Measurements from ENCODE around the gene RBPMS2. TPM values are rescaled to one million over a fixed set of nuclear protein-coding genes. Genes with fewer than 3 reads are reported as not detected.
A peak's percentile ranks its signal among the peaks of the same experiment; 100 is the strongest.

Gene RBPMS2
- polyA plus RNA-seq, 1 donor, result 7.7 TPM

GRCh38 chr15:64760056-64760455, 15.3 kb downstream of the RBPMS2 start:
- no peak for DNase-seq
- Histone ChIP-seq H3K9me3 (ENCODE audit: control insufficient read depth, low read depth, low read length) (no peaks in the 10 kb centered on the region), H3K27me3 (ENCODE audit: control insufficient read depth, insufficient read depth, low read length) (no peaks in the 10 kb centered on the region), H3K27ac (ENCODE audit: low read length) (no peak overlapping the region), H3K4me3 (ENCODE audit: low read length) (no peak overlapping the region), H3K36me3 (ENCODE audit: control insufficient read depth, insufficient read depth, low read length) (no peaks in the 10 kb centered on the region), H3K4me1 (ENCODE audit: control insufficient read depth, insufficient read depth, low read length) (no peaks in the 10 kb centered on the region)
- WGBS (ENCODE audit: insufficient coverage, low lambda C conversion rate), result 100% methylated on average over 1 of the region's 8 CpGs

- Histone ChIP-seq H3K4me3 (ENCODE audit: low read length) (no peak overlapping the region), H3K36me3 (ENCODE audit: control insufficient read depth, insufficient read depth, low read length) (no peaks in the 10 kb centered on the region), H3K27me3 (ENCODE audit: control insufficient read depth, insufficient read depth, low read length) (no peaks in the 10 kb centered on the region), H3K27ac (ENCODE audit: low read length) (no peak overlapping the region), H3K4me1 (ENCODE audit: control insufficient read depth, insufficient read depth, low read length) (no peaks in the 10 kb centered on the region), H3K9me3 (ENCODE audit: control insufficient read depth, low read depth, low read length) (no peaks in the 10 kb centered on the region)
- DNase-seq, result no peak
- WGBS (ENCODE audit: insufficient coverage, low lambda C conversion rate), result 100% methylated on average over 1 of the region's 10 CpGs
Measured at GRCh38 chr15:64755427-64755940, 19.9 kb downstream of the RBPMS2 start.

GRCh38 chr15:64754663-64755426, 20.5 kb downstream of the RBPMS2 start:
- H3K27me3 ChIP-seq (ENCODE audit: control insufficient read depth, insufficient read depth, low read length), result peaks cover 4% of the 10 kb centered on the region
- H3K4me1 ChIP-seq (ENCODE audit: control insufficient read depth, insufficient read depth, low read length), result no peaks in the 10 kb centered on the region
- no peak for DNase-seq
- no CpG with 5 or more reads among the region's 14 CpGs for WGBS (ENCODE audit: insufficient coverage, low lambda C conversion rate)
- no peak overlapping the region for H3K27ac ChIP-seq (ENCODE audit: low read length)
- no peaks in the 10 kb centered on the region for H3K36me3 ChIP-seq (ENCODE audit: control insufficient read depth, insufficient read depth, low read length)
- H3K4me3 ChIP-seq (ENCODE audit: low read length), result no peak overlapping the region
- no peaks in the 10 kb centered on the region for H3K9me3 ChIP-seq (ENCODE audit: control insufficient read depth, low read depth, low read length)

GRCh38 chr15:64753480-64754185, 21.8 kb downstream of the RBPMS2 start:
- Histone ChIP-seq H3K9me3 (ENCODE audit: control insufficient read depth, low read depth, low read length) (no peaks in the 10 kb centered on the region), H3K36me3 (ENCODE audit: control insufficient read depth, insufficient read depth, low read length) (no peaks in the 10 kb centered on the region), H3K4me3 (ENCODE audit: low read length) (no peak overlapping the region), H3K27ac (ENCODE audit: low read length) (no peak overlapping the region), H3K27me3 (ENCODE audit: control insufficient read depth, insufficient read depth, low read length) (peaks cover 4% of the 10 kb centered on the region), H3K4me1 (ENCODE audit: control insufficient read depth, insufficient read depth, low read length) (peaks cover 6% of the 10 kb centered on the region)
- no peak for DNase-seq
- WGBS (ENCODE audit: insufficient coverage, low lambda C conversion rate), result no CpG with 5 or more reads among the region's 16 CpGs

- DNase-seq, result no peak
- 92% methylated on average over 2 of the region's 13 CpGs for WGBS (ENCODE audit: insufficient coverage, low lambda C conversion rate)
- peaks cover 6% of the 10 kb centered on the region for H3K4me1 ChIP-seq (ENCODE audit: control insufficient read depth, insufficient read depth, low read length)
- no peak overlapping the region for H3K27ac ChIP-seq (ENCODE audit: low read length)
- H3K4me3 ChIP-seq (ENCODE audit: low read length), result no peak overlapping the region
- H3K36me3 ChIP-seq (ENCODE audit: control insufficient read depth, insufficient read depth, low read length), result peaks cover 3% of the 10 kb centered on the region
- peaks cover 7% of the 10 kb centered on the region for H3K27me3 ChIP-seq (ENCODE audit: control insufficient read depth, insufficient read depth, low read length)
- H3K9me3 ChIP-seq (ENCODE audit: control insufficient read depth, low read depth, low read length), result no peaks in the 10 kb centered on the region
Measured at GRCh38 chr15:64751464-64751863, 23.9 kb downstream of the RBPMS2 start.

GRCh38 chr15:64749999-64750657, 25.3 kb downstream of the RBPMS2 start:
- H3K27me3 ChIP-seq (ENCODE audit: control insufficient read depth, insufficient read depth, low read length), result peaks cover 7% of the 10 kb centered on the region
- H3K4me3 ChIP-seq (ENCODE audit: low read length), result no peak overlapping the region
- WGBS (ENCODE audit: insufficient coverage, low lambda C conversion rate), result no CpG with 5 or more reads among the region's 21 CpGs
- H3K36me3 ChIP-seq (ENCODE audit: control insufficient read depth, insufficient read depth, low read length), result peaks cover 3% of the 10 kb centered on the region
- no peaks in the 10 kb centered on the region for H3K9me3 ChIP-seq (ENCODE audit: control insufficient read depth, low read depth, low read length)
- no peak overlapping the region for H3K27ac ChIP-seq (ENCODE audit: low read length)
- peaks cover 6% of the 10 kb centered on the region for H3K4me1 ChIP-seq (ENCODE audit: control insufficient read depth, insufficient read depth, low read length)
- DNase-seq, result no peak

GRCh38 chr15:64749167-64749566, 26.2 kb downstream of the RBPMS2 start:
- Histone ChIP-seq H3K9me3 (ENCODE audit: control insufficient read depth, low read depth, low read length) (no peaks in the 10 kb centered on the region), H3K36me3 (ENCODE audit: control insufficient read depth, insufficient read depth, low read length) (peaks cover 3% of the 10 kb centered on the region), H3K27ac (ENCODE audit: low read length) (peak overlapping the region; percentile 29), H3K27me3 (ENCODE audit: control insufficient read depth, insufficient read depth, low read length) (peaks cover 7% of the 10 kb centered on the region), H3K4me1 (ENCODE audit: control insufficient read depth, insufficient read depth, low read length) (peaks cover 6% of the 10 kb centered on the region), H3K4me3 (ENCODE audit: low read length) (no peak overlapping the region)
- no CpG with 5 or more reads among the region's 11 CpGs for whole genome bisulfite sequencing (ENCODE audit: insufficient coverage, low lambda C conversion rate)
- peak in 1 of 2 donors; percentile 33 for DNase-seq

- no peak overlapping the region for H3K27ac ChIP-seq (ENCODE audit: low read length)
- no peaks in the 10 kb centered on the region for H3K9me3 ChIP-seq (ENCODE audit: control insufficient read depth, low read depth, low read length)
- no peak overlapping the region for H3K4me3 ChIP-seq (ENCODE audit: low read length)
- H3K27me3 ChIP-seq (ENCODE audit: control insufficient read depth, insufficient read depth, low read length), result peaks cover 7% of the 10 kb centered on the region
- H3K36me3 ChIP-seq (ENCODE audit: control insufficient read depth, insufficient read depth, low read length), result peaks cover 3% of the 10 kb centered on the region
- DNase-seq, result no peak
- WGBS (ENCODE audit: insufficient coverage, low lambda C conversion rate), result no CpG with 5 or more reads among the region's 9 CpGs
- H3K4me1 ChIP-seq (ENCODE audit: control insufficient read depth, insufficient read depth, low read length), result peaks cover 6% of the 10 kb centered on the region
Measured at GRCh38 chr15:64748251-64748650, 27.1 kb downstream of the RBPMS2 start.

- no peak for DNase-seq
- H3K4me3 ChIP-seq (ENCODE audit: low read length), result no peak overlapping the region
- no CpG with 5 or more reads among the region's 9 CpGs for WGBS (ENCODE audit: insufficient coverage, low lambda C conversion rate)
- H3K27me3 ChIP-seq (ENCODE audit: control insufficient read depth, insufficient read depth, low read length), result peaks cover 7% of the 10 kb centered on the region
- H3K9me3 ChIP-seq (ENCODE audit: control insufficient read depth, low read depth, low read length), result no peaks in the 10 kb centered on the region
- no peak overlapping the region for H3K27ac ChIP-seq (ENCODE audit: low read length)
- peaks cover 3% of the 10 kb centered on the region for H3K36me3 ChIP-seq (ENCODE audit: control insufficient read depth, insufficient read depth, low read length)
- H3K4me1 ChIP-seq (ENCODE audit: control insufficient read depth, insufficient read depth, low read length), result peaks cover 6% of the 10 kb centered on the region
Measured at GRCh38 chr15:64747578-64747977, 27.8 kb downstream of the RBPMS2 start.

GRCh38 chr15:64746921-64747320, 28.5 kb downstream of the RBPMS2 start:
- DNase-seq, result no peak
- Histone ChIP-seq H3K27ac (ENCODE audit: low read length) (no peak overlapping the region), H3K36me3 (ENCODE audit: control insufficient read depth, insufficient read depth, low read length) (peaks cover 3% of the 10 kb centered on the region), H3K4me3 (ENCODE audit: low read length) (no peak overlapping the region), H3K27me3 (ENCODE audit: control insufficient read depth, insufficient read depth, low read length) (peaks cover 7% of the 10 kb centered on the region), H3K9me3 (ENCODE audit: control insufficient read depth, low read depth, low read length) (no peaks in the 10 kb centered on the region), H3K4me1 (ENCODE audit: control insufficient read depth, insufficient read depth, low read length) (peaks cover 6% of the 10 kb centered on the region)
- no CpG with 5 or more reads among the region's 7 CpGs for WGBS (ENCODE audit: insufficient coverage, low lambda C conversion rate)

All from large intestine (tissue), 3 donors.